ENCODE measurements around the gene NEU3. TPM values are rescaled to one million over a fixed set of nuclear protein-coding genes. Genes with fewer than 3 reads are reported as not detected.

Gene NEU3
- total RNA-seq, 4 donors from 2014 or later: 10.9 to 50.0 (median 13.3) TPM

DNA sequence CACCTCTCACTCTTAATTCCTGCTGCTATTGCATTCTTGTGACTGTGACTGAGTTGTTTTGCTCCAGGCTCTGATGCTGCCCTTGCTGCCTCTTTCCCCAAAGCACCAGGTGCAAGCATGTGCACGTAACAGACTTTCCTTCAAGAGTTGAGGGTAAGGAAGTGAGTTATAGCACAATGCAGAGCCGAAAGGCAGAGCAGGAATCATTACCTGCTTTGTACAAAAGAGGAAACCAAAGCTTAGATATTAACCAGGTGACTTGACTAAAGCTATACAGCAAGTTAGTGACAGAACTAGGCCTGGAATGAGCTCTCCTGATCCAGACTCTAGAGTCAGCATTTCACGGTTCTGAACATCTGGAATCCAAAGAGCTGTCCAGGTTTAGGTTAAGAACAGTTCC, 33.6 kb downstream of the NEU3 start:
- Histone ChIP-seq H3K4me3 (no peak overlapping the region), H3K27ac (no peak overlapping the region), H3K36me3 (no peaks in the 10 kb centered on the region), H3K4me1 (no peaks in the 10 kb centered on the region), H3K9me3 (no peaks in the 10 kb centered on the region), H3K27me3 (no peaks in the 10 kb centered on the region)
- intact Hi-C loops (cut with DNase I; ENCODE audit: low total_unique reads): loop anchor here (5.0 kb wide), 1 partner anchor 225 kb away; no protein-coding TSS in a partner anchor
- DNase-seq: no peak
- TF ChIP-seq POLR2A (IDR thresholded peaks at IDR 0.05): no peak
- TF ChIP-seq, protein P1, sequence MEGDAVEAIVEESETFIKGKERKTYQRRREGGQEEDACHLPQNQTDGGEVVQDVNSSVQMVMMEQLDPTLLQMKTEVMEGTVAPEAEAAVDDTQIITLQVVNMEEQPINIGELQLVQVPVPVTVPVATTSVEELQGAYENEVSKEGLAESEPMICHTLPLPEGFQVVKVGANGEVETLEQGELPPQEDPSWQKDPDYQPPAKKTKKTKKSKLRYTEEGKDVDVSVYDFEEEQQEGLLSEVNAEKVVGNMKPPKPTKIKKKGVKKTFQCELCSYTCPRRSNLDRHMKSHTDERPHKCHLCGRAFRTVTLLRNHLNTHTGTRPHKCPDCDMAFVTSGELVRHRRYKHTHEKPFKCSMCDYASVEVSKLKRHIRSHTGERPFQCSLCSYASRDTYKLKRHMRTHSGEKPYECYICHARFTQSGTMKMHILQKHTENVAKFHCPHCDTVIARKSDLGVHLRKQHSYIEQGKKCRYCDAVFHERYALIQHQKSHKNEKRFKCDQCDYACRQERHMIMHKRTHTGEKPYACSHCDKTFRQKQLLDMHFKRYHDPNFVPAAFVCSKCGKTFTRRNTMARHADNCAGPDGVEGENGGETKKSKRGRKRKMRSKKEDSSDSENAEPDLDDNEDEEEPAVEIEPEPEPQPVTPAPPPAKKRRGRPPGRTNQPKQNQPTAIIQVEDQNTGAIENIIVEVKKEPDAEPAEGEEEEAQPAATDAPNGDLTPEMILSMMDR (IDR thresholded peaks at IDR 0.05): no peak

DNA sequence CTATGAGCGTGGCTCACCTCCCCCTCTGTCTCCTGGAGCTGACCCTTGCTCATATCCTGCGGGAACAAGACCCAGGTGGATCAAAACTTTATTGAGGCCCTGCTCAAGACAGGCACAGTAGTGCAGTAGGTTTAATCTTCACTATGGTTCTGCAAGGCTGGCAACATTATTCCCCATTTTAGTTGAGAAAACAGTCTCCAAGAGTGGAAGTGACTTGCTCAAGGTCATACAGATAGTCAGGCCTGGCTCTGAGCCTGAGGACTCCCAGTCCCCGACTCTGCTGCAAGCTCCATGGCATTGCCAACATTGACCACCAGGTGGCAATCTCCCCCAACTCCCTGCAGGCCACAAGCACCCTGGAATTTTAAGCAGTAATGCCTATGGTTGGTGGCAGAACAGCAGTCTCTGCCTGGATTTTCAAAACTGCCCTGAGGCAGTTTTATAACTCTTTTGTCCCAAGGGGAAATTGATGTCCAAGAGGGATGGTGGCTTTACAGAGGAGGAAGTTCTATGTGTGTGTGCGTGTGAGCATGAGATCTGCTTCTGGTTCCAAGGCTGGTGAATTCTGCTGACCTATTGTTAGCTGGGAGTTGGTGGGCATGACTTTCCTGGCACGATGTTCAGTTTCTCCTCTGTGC, 34.1 kb downstream of the NEU3 start:
- Histone ChIP-seq H3K27me3 (no peaks in the 10 kb centered on the region), H3K9me3 (no peaks in the 10 kb centered on the region), H3K4me3 (no peak overlapping the region), H3K27ac (no peak overlapping the region), H3K36me3 (no peaks in the 10 kb centered on the region), H3K4me1 (no peaks in the 10 kb centered on the region)
- DNase-seq: peak; percentile 55 to 65
- intact Hi-C loops (cut with DNase I; ENCODE audit: low total_unique reads): loop anchor here (5.0 kb wide), 1 partner anchor 224 kb away; no protein-coding TSS in a partner anchor
- TF ChIP-seq, protein P1 (IDR thresholded peaks at IDR 0.05): peak; percentile 73 to 85 (median 76)
- TF ChIP-seq POLR2A (IDR thresholded peaks at IDR 0.05): no peak

DNA sequence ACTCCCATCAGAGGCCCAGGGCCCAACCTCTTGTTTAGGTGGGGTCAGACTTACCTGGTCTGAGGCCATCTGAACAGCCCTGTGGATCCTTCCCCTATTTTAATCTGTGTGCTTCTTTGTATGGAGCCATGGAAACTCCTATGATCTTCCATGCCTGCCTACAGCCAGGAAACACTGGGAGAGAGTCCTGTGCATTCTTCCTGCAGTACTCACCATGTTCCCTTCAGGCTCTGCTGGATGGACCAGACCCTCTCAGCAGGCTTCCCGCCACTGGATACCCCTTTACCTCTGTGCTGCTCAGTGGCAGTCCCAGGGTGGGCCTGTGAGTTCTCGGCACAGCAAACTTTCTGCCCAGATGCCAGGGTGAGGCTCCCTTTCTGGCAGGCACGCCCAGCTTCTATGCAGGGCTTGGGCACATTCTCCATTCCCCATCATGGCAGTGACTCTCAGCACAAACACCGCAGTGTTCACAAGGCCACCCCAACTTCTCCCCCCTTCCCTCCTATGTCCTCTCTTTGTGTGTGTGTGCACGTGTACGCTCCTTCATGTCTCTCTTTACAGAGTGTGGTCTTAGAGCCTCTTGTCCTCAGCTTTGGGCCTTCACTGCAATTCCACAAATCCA, 34.8 kb downstream of the NEU3 start:
- TF ChIP-seq, protein P1 (IDR thresholded peaks at IDR 0.05): no peak
- no peak for TF ChIP-seq POLR2A (IDR thresholded peaks at IDR 0.05)
- no peaks in the 10 kb centered on the region for H3K4me1 ChIP-seq
- H3K9me3 ChIP-seq: no peaks in the 10 kb centered on the region
- intact Hi-C loops (cut with DNase I; ENCODE audit: low total_unique reads): loop anchor here (5.0 kb wide), 1 partner anchor 224 kb away; no protein-coding TSS in a partner anchor
- DNase-seq: no peak
- H3K27me3 ChIP-seq: no peaks in the 10 kb centered on the region
- no peak overlapping the region for H3K4me3 ChIP-seq
- no peaks in the 10 kb centered on the region for H3K36me3 ChIP-seq
- no peak overlapping the region for H3K27ac ChIP-seq

DNA sequence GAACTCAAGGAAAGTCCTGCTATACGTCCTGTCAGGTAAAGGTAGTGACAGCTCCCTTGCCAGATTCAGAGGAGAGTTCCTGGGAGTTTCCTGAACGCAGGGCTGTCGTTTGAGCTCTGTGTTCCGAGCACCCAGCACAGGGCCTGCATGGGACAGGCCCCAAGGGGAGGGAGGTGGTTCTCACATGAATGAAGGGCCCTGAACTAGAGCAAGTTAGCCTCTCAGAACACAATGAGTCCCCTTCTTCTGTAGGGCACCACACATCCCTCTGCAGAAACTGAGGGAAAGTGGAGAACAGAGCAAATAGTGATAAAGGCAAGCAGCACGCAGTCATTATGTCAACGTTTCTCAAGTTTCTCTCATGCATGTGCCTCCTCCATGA, 35.3 kb downstream of the NEU3 start:
- no peaks in the 10 kb centered on the region for H3K27me3 ChIP-seq
- H3K27ac ChIP-seq: no peak overlapping the region
- DNase-seq: no peak
- intact Hi-C loops (cut with DNase I; ENCODE audit: low total_unique reads): loop anchor here (5.0 kb wide), 1 partner anchor 223 kb away; no protein-coding TSS in a partner anchor
- H3K9me3 ChIP-seq: no peaks in the 10 kb centered on the region
- H3K4me1 ChIP-seq: no peaks in the 10 kb centered on the region
- H3K4me3 ChIP-seq: no peak overlapping the region
- TF ChIP-seq, protein P1 (IDR thresholded peaks at IDR 0.05): no peak
- TF ChIP-seq POLR2A (IDR thresholded peaks at IDR 0.05): no peak
- no peaks in the 10 kb centered on the region for H3K36me3 ChIP-seq

DNA sequence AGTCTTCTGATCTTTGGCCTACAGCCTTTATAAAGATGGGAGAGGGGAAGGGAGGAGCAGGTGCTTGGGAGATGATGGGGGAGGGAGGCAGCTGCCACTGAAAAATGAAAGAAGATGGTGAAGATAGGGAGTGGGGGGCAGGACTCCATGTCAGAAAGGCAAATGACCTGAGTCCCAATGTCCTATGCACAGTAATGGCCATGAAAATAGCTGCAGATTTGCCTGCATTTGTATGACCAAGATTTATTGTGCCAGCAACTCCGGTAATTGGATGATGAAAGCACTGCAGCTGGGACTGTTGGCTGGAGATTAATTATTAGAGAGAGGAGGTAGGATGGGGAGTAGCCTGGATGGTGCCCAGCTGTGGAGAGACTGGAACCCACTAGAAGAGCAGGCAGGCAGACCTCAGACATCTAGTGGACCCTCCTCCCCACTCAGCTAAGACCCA, 36.1 kb downstream of the NEU3 start:
- Histone ChIP-seq H3K27ac (no peak overlapping the region), H3K4me1 (no peaks in the 10 kb centered on the region), H3K4me3 (no peak overlapping the region), H3K36me3 (no peaks in the 10 kb centered on the region), H3K9me3 (no peaks in the 10 kb centered on the region), H3K27me3 (no peaks in the 10 kb centered on the region)
- TF ChIP-seq, protein P1 (IDR thresholded peaks at IDR 0.05): no peak
- DNase-seq: no peak
- intact Hi-C loops (cut with DNase I; ENCODE audit: low total_unique reads): loop anchor here (5.0 kb wide), 1 partner anchor 223 kb away; no protein-coding TSS in a partner anchor
